Gastrocnemius medialis (tissue), 4 donors: ENCODE data around the gene GCLC.

ENCODE experiments used
- POLR2A ChIP-seq, 2 donors: fragments of 450-650 bp; IDR thresholded peaks; one replicate each; pipeline ENCODE4 v1.6.1; 2017; ENCODE audit warnings: antibody characterized with exemption in 2 of 2, mild to moderate bottlenecking in 2 of 2, moderate library complexity in 2 of 2
- TF ChIP-seq, protein P1 (sequence below), 5 experiments: fragments of 450-650 bp in 3 of 5; fragments of 200-600 bp in 2 of 5; sonication (generic) in 2 of 5; IDR thresholded peaks in 4 of 5; conservative IDR thresholded peaks in 1 of 5; 1 replicate in 4 of 5; 2 replicates in 1 of 5; pipeline ENCODE4 v1.5.1; 2016 to 2019; ENCODE audit warnings: antibody characterized with exemption in 5 of 5, mild to moderate bottlenecking in 3 of 5, moderate library complexity in 3 of 5

DNA sequence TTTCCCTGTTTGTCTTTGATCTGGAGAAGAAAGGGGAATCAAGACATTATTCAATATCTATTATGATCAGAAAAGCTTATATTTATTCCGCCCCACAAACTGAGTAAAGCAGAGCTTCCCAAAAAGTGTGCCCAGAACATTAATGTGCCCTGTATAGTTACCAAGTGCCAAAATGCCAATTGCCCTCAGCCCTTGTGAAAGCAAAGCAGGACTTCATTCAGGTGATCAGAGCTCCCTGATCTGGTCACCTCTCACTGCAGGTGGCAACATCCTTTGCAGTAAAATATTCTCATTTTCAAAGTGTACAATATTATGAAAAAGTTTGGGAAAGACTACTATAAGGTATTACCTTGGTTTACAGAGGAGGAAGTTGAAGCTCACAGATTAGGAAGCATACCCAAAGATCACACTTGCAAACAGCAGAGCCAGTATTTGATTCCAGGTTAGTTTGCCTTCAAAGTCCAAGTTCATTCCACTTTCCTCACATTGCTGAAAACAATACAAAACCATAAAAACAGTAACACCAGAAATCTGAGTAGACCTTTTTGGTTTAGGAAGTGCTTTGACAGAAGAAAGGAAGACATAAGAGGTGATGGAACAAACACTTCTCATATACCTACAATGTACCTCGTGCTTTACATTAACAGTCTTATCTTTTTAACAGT lies 19.6 kb upstream of the GCLC start:
- TF ChIP-seq POLR2A (IDR thresholded peaks at IDR 0.05): no peak
- TF ChIP-seq, protein P1, sequence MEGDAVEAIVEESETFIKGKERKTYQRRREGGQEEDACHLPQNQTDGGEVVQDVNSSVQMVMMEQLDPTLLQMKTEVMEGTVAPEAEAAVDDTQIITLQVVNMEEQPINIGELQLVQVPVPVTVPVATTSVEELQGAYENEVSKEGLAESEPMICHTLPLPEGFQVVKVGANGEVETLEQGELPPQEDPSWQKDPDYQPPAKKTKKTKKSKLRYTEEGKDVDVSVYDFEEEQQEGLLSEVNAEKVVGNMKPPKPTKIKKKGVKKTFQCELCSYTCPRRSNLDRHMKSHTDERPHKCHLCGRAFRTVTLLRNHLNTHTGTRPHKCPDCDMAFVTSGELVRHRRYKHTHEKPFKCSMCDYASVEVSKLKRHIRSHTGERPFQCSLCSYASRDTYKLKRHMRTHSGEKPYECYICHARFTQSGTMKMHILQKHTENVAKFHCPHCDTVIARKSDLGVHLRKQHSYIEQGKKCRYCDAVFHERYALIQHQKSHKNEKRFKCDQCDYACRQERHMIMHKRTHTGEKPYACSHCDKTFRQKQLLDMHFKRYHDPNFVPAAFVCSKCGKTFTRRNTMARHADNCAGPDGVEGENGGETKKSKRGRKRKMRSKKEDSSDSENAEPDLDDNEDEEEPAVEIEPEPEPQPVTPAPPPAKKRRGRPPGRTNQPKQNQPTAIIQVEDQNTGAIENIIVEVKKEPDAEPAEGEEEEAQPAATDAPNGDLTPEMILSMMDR (IDR thresholded peaks at IDR 0.05 in 4 of 5, conservative IDR thresholded peaks at IDR 0.05 in 1 of 5): no peak
